Panc1 (cell line): ENCODE measurements around the gene MAPK11.

Source experiments
- CTCF ChIP-seq: fragments of 450-650 bp; IDR thresholded peaks from 2 replicates; pipeline ENCODE4 v1.5.1; 2017; ENCODE audit warnings: mild to moderate bottlenecking
- POLR2AphosphoS5 ChIP-seq: IDR thresholded peaks from 2 replicates; pipeline ENCODE4 v1.6.1; 2012; ENCODE audit warnings: mild to moderate bottlenecking, low read depth, low read length, moderate library complexity

- TF ChIP-seq POLR2AphosphoS5 (no peak), CTCF (no peak)
These were observed 9.8 kb downstream of the MAPK11 start for GRCh38 chr22:50260434-50260800.
